Mesendoderm (in vitro differentiated cells): Measurements from ENCODE around the gene ERMN.

Experiments used
- DNase-seq: peaks from one replicate; pipeline ENCODE4 v3.0.0; 2013
- H2AK5ac ChIP-seq: 2 replicates; pipeline ENCODE4 v1.6.1; 2013; ENCODE audit warnings: low read length, inconsistent platforms
- H2BK120ac ChIP-seq: 2 replicates; pipeline ENCODE4 v1.6.1; 2013; ENCODE audit warnings: low read depth, mild to moderate bottlenecking, low read length, moderate library complexity, mixed read lengths
- H2BK15ac ChIP-seq: replicated peaks from 2 replicates; pipeline ENCODE4 v1.6.1; 2013; ENCODE audit warnings: low read depth, mild to moderate bottlenecking, moderate library complexity
- H2BK5ac ChIP-seq: 2 replicates; pipeline ENCODE4 v1.6.1; 2013; ENCODE audit warnings: low read length, inconsistent platforms
- H3K18ac ChIP-seq: 2 replicates; pipeline ENCODE4 v1.6.1; 2013; ENCODE audit warnings: mild to moderate bottlenecking, low read length, mixed read lengths
- H3K23ac ChIP-seq: one replicate; pipeline ENCODE4 v1.6.1; 2013; ENCODE audit warnings: low read length
- H3K27ac ChIP-seq: 2 replicates; pipeline ENCODE4 v1.5.1; 2013; ENCODE audit warnings: low read depth, mild to moderate bottlenecking, inconsistent platforms, low read length, moderate library complexity
- H3K27me3 ChIP-seq: 2 replicates; pipeline ENCODE4 v1.6.1; 2013; ENCODE audit warnings: low read length, control low read depth, mild to moderate bottlenecking, inconsistent platforms; ENCODE audit not compliant: insufficient read depth, poor library complexity
- H3K36me3 ChIP-seq: 2 replicates; pipeline ENCODE4 v1.6.1; 2013; ENCODE audit warnings: low read length, inconsistent platforms; ENCODE audit not compliant: control insufficient read depth, insufficient read depth
- H3K4ac ChIP-seq: one replicate; pipeline ENCODE4 v1.6.1; 2013; ENCODE audit warnings: low read depth, mild to moderate bottlenecking, low read length, moderate library complexity
- H3K4me1 ChIP-seq: 2 replicates; pipeline ENCODE4 v1.6.1; 2013; ENCODE audit warnings: low read depth, low read length, inconsistent platforms; ENCODE audit not compliant: control insufficient read depth
- H3K4me2 ChIP-seq: 2 replicates; pipeline ENCODE4 v1.6.1; 2013; ENCODE audit warnings: low read length
- H3K4me3 ChIP-seq: 2 replicates; pipeline ENCODE4 v1.5.1; 2013; ENCODE audit warnings: mild to moderate bottlenecking, low read length
- H3K56ac ChIP-seq: one replicate; pipeline ENCODE4 v1.6.1; 2013; ENCODE audit warnings: low read length
- H3K79me1 ChIP-seq: 2 replicates; pipeline ENCODE4 v1.6.1; 2013; ENCODE audit warnings: low read length, inconsistent platforms
- H3K79me2 ChIP-seq: 2 replicates; pipeline ENCODE4 v1.6.1; 2013; ENCODE audit warnings: mild to moderate bottlenecking, low read length; ENCODE audit not compliant: control insufficient read depth, insufficient read depth
- H3K9ac ChIP-seq: 2 replicates; pipeline ENCODE4 v1.6.1; 2013; ENCODE audit warnings: low read length, inconsistent platforms
- H4K5ac ChIP-seq: one replicate; pipeline ENCODE4 v1.6.1; 2013; ENCODE audit warnings: low read length
- H4K8ac ChIP-seq: one replicate; pipeline ENCODE4 v1.6.1; 2013; ENCODE audit warnings: low read depth, mild to moderate bottlenecking, control low read depth, low read length, moderate library complexity
- WGBS: extraction: QIAGEN DNeasy Blood & Tissue Kit; methylation state at CpG from one replicate; pipeline ENCODE4 v1.1.7; 2013; ENCODE audit warnings: low lambda C conversion rate, missing lambda C conversion rate; ENCODE audit not compliant: insufficient coverage; ENCODE audit errors: extremely low coverage; 5-methylcytosine and 5-hydroxymethylcytosine counted together

Gene ERMN

GRCh38 chr2:157321466-157321865, 4.2 kb downstream of the ERMN start:
- Histone ChIP-seq H3K9ac (no peak overlapping the region), H3K27ac (no peak overlapping the region), H3K4me3 (no peak overlapping the region), H3K79me1 (no peaks in the 10 kb centered on the region), H3K56ac (no peak overlapping the region), H4K5ac (no peak overlapping the region), H3K23ac (no peak overlapping the region), H3K27me3 (no peaks in the 10 kb centered on the region), H2BK5ac (no peak overlapping the region), H2AK5ac (no peak overlapping the region), H4K8ac (no peak overlapping the region), H2BK15ac (no peak overlapping the region), H3K4me1 (peaks cover 3% of the 10 kb centered on the region), H3K4me2 (no peak overlapping the region), H2BK120ac (no peak overlapping the region), H3K36me3 (no peaks in the 10 kb centered on the region), H3K79me2 (no peaks in the 10 kb centered on the region), H3K4ac (no peak overlapping the region), H3K18ac (no peak overlapping the region)
- DNase-seq, result no peak
- WGBS, result 100% methylated on average over 1 of the region's 2 CpGs

GRCh38 chr2:157320409-157320808, 5.2 kb downstream of the ERMN start:
- H4K5ac ChIP-seq, result no peak overlapping the region
- H3K36me3 ChIP-seq, result no peaks in the 10 kb centered on the region
- no peak overlapping the region for H3K27ac ChIP-seq
- peaks cover 1% of the 10 kb centered on the region for H3K4me1 ChIP-seq
- H2BK15ac ChIP-seq, result no peak overlapping the region
- no peak overlapping the region for H3K4ac ChIP-seq
- H3K79me2 ChIP-seq, result no peaks in the 10 kb centered on the region
- no peaks in the 10 kb centered on the region for H3K79me1 ChIP-seq
- no peak overlapping the region for H2BK120ac ChIP-seq
- no peak overlapping the region for H2AK5ac ChIP-seq
- no peak overlapping the region for H3K4me2 ChIP-seq
- H2BK5ac ChIP-seq, result no peak overlapping the region
- no peaks in the 10 kb centered on the region for H3K27me3 ChIP-seq
- no peak overlapping the region for H4K8ac ChIP-seq
- H3K56ac ChIP-seq, result no peak overlapping the region
- H3K9ac ChIP-seq, result no peak overlapping the region
- H3K23ac ChIP-seq, result no peak overlapping the region
- DNase-seq, result no peak
- H3K4me3 ChIP-seq, result no peak overlapping the region
- H3K18ac ChIP-seq, result no peak overlapping the region

- H3K23ac ChIP-seq, result no peak overlapping the region
- no peak for DNase-seq
- H3K4me1 ChIP-seq, result no peaks in the 10 kb centered on the region
- H3K27me3 ChIP-seq, result no peaks in the 10 kb centered on the region
- H3K79me2 ChIP-seq, result no peaks in the 10 kb centered on the region
- no peak overlapping the region for H3K27ac ChIP-seq
- H2BK15ac ChIP-seq, result no peak overlapping the region
- no peaks in the 10 kb centered on the region for H3K36me3 ChIP-seq
- no peak overlapping the region for H4K8ac ChIP-seq
- no peak overlapping the region for H3K4me2 ChIP-seq
- no peak overlapping the region for H2BK5ac ChIP-seq
- H2BK120ac ChIP-seq, result no peak overlapping the region
- no peak overlapping the region for H3K9ac ChIP-seq
- H2AK5ac ChIP-seq, result no peak overlapping the region
- H3K4me3 ChIP-seq, result no peak overlapping the region
- no peak overlapping the region for H3K18ac ChIP-seq
- WGBS, result no CpG with 5 or more reads among the region's 2 CpGs
- H3K56ac ChIP-seq, result no peak overlapping the region
- no peak overlapping the region for H4K5ac ChIP-seq
- H3K4ac ChIP-seq, result no peak overlapping the region
- H3K79me1 ChIP-seq, result no peaks in the 10 kb centered on the region
Observed at GRCh38 chr2:157319795-157320194, 5.8 kb downstream of the ERMN start.

GRCh38 chr2:157318884-157319283, 6.7 kb downstream of the ERMN start:
- H2BK15ac ChIP-seq, result no peak overlapping the region
- H3K79me1 ChIP-seq, result no peaks in the 10 kb centered on the region
- WGBS, result no CpG with 5 or more reads among the region's 2 CpGs
- H3K56ac ChIP-seq, result no peak overlapping the region
- no peak overlapping the region for H4K8ac ChIP-seq
- H3K4me1 ChIP-seq, result no peaks in the 10 kb centered on the region
- H3K4me3 ChIP-seq, result no peak overlapping the region
- H3K9ac ChIP-seq, result no peak overlapping the region
- no peak overlapping the region for H2BK120ac ChIP-seq
- H3K27ac ChIP-seq, result no peak overlapping the region
- H3K18ac ChIP-seq, result no peak overlapping the region
- H3K4me2 ChIP-seq, result no peak overlapping the region
- no peaks in the 10 kb centered on the region for H3K79me2 ChIP-seq
- H4K5ac ChIP-seq, result no peak overlapping the region
- no peak for DNase-seq
- no peak overlapping the region for H3K4ac ChIP-seq
- no peaks in the 10 kb centered on the region for H3K27me3 ChIP-seq
- H3K36me3 ChIP-seq, result no peaks in the 10 kb centered on the region
- no peak overlapping the region for H2AK5ac ChIP-seq
- no peak overlapping the region for H3K23ac ChIP-seq
- H2BK5ac ChIP-seq, result no peak overlapping the region

GRCh38 chr2:157315901-157316300, 9.7 kb downstream of the ERMN start:
- no CpG with 5 or more reads among the region's 4 CpGs for WGBS
- DNase-seq, result no peak
- no peak overlapping the region for H3K27ac ChIP-seq

GRCh38 chr2:157312866-157313486, 12.6 kb downstream of the ERMN start:
- Histone ChIP-seq H3K4me3 (no peak overlapping the region), H3K79me1 (no peaks in the 10 kb centered on the region), H2BK5ac (no peak overlapping the region), H3K4me2 (no peak overlapping the region), H3K23ac (no peak overlapping the region), H3K4me1 (no peaks in the 10 kb centered on the region), H3K4ac (no peak overlapping the region), H3K18ac (no peak overlapping the region), H4K8ac (no peak overlapping the region), H3K36me3 (no peaks in the 10 kb centered on the region), H2BK120ac (no peak overlapping the region), H3K27ac (no peak overlapping the region), H3K56ac (no peak overlapping the region), H2AK5ac (no peak overlapping the region), H3K79me2 (no peaks in the 10 kb centered on the region), H2BK15ac (no peak overlapping the region), H4K5ac (no peak overlapping the region), H3K9ac (no peak overlapping the region), H3K27me3 (no peaks in the 10 kb centered on the region)
- no CpG with 5 or more reads among the region's 1 CpG for WGBS
- no peak for DNase-seq

More at GRCh38 chr2:157315901-157316300, 9.7 kb downstream of the ERMN start:
- no peak overlapping the region for H4K5ac ChIP-seq
- no peak overlapping the region for H3K4ac ChIP-seq
- H3K4me1 ChIP-seq, result no peaks in the 10 kb centered on the region
- H3K79me2 ChIP-seq, result no peaks in the 10 kb centered on the region
- no peak overlapping the region for H3K18ac ChIP-seq
- no peaks in the 10 kb centered on the region for H3K79me1 ChIP-seq
- H2AK5ac ChIP-seq, result no peak overlapping the region
- H4K8ac ChIP-seq, result no peak overlapping the region
- H3K36me3 ChIP-seq, result no peaks in the 10 kb centered on the region
- no peak overlapping the region for H2BK15ac ChIP-seq
- H3K4me2 ChIP-seq, result no peak overlapping the region
- H2BK120ac ChIP-seq, result no peak overlapping the region
- H3K4me3 ChIP-seq, result no peak overlapping the region
- H2BK5ac ChIP-seq, result no peak overlapping the region
- no peaks in the 10 kb centered on the region for H3K27me3 ChIP-seq
- H3K56ac ChIP-seq, result no peak overlapping the region
- no peak overlapping the region for H3K9ac ChIP-seq
- no peak overlapping the region for H3K23ac ChIP-seq
